ENCODE data around the gene SH3PXD2B.

DNA sequence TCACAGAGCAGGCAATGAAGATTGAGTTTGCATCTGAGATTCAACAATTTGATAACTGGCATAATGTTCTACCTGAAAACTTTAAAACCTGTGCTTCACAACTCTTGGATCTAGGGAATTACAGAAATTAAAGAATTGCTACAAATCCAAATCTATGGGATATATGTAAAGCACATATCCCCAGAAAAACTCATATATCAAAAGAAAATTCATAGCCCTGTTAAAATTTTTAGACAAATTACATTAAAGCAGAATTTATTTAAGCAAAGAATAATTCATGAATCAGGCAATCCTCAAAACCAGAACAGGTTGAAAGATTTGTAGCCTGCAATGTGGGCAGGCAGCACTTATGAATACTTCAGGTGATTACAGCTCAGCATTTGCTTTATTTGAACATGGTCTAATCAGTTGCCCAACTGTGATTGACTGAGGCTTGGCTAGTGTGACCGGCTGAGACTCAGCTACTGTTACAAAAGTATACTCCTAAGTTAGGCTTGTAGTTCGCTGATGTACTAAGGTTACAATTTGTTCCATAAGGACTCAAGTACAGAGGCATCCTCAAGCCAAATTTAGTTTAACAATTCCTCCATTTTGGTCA, 160.5 kb downstream of the SH3PXD2B start:
- no peak for TF ChIP-seq TCF7 (CRISPR knock-in tag; IDR thresholded peaks at IDR 0.05; ENCODE audit: low read depth)
- no peak for TF ChIP-seq MXD4 (CRISPR knock-in tag; IDR thresholded peaks at IDR 0.05; ENCODE audit: borderline replicate concordance)
- TF ChIP-seq, protein P1, sequence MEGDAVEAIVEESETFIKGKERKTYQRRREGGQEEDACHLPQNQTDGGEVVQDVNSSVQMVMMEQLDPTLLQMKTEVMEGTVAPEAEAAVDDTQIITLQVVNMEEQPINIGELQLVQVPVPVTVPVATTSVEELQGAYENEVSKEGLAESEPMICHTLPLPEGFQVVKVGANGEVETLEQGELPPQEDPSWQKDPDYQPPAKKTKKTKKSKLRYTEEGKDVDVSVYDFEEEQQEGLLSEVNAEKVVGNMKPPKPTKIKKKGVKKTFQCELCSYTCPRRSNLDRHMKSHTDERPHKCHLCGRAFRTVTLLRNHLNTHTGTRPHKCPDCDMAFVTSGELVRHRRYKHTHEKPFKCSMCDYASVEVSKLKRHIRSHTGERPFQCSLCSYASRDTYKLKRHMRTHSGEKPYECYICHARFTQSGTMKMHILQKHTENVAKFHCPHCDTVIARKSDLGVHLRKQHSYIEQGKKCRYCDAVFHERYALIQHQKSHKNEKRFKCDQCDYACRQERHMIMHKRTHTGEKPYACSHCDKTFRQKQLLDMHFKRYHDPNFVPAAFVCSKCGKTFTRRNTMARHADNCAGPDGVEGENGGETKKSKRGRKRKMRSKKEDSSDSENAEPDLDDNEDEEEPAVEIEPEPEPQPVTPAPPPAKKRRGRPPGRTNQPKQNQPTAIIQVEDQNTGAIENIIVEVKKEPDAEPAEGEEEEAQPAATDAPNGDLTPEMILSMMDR (IDR thresholded peaks at IDR 0.05), result no peak
- TF ChIP-seq, protein P2, sequence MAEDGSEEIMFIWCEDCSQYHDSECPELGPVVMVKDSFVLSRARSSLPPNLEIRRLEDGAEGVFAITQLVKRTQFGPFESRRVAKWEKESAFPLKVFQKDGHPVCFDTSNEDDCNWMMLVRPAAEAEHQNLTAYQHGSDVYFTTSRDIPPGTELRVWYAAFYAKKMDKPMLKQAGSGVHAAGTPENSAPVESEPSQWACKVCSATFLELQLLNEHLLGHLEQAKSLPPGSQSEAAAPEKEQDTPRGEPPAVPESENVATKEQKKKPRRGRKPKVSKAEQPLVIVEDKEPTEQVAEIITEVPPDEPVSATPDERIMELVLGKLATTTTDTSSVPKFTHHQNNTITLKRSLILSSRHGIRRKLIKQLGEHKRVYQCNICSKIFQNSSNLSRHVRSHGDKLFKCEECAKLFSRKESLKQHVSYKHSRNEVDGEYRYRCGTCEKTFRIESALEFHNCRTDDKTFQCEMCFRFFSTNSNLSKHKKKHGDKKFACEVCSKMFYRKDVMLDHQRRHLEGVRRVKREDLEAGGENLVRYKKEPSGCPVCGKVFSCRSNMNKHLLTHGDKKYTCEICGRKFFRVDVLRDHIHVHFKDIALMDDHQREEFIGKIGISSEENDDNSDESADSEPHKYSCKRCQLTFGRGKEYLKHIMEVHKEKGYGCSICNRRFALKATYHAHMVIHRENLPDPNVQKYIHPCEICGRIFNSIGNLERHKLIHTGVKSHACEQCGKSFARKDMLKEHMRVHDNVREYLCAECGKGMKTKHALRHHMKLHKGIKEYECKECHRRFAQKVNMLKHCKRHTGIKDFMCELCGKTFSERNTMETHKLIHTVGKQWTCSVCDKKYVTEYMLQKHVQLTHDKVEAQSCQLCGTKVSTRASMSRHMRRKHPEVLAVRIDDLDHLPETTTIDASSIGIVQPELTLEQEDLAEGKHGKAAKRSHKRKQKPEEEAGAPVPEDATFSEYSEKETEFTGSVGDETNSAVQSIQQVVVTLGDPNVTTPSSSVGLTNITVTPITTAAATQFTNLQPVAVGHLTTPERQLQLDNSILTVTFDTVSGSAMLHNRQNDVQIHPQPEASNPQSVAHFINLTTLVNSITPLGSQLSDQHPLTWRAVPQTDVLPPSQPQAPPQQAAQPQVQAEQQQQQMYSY (CRISPR knock-in tag; IDR thresholded peaks at IDR 0.05), result no peak
- TF ChIP-seq TEAD4 (CRISPR knock-in tag; IDR thresholded peaks at IDR 0.05), result no peak
